ENCODE results near the gene ABHD11. TPM values are rescaled to one million over a fixed set of nuclear protein-coding genes. Genes with fewer than 3 reads are reported as not detected.
A peak's percentile ranks its signal among the peaks of the same experiment; 100 is the strongest.
"Not testable (repeated sequence)": the region's sequence is repeated elsewhere in the genome, so short reads cannot be mapped to it uniquely, and the experiment has no call there.

The ABHD11 gene
- total and polyA plus RNA-seq, 8 donors, result 12.5 to 36.3 (median 15.7) TPM

GRCh38 chr7:73727952-73728351, 10.7 kb downstream of the ABHD11 start:
- Histone ChIP-seq H3K4me3 (no peak overlapping the region), H3K27me3 (peaks cover 0 to 40% of the 10 kb centered on the region in 2 donors), H3K4me1 (peaks cover 0 to 8% of the 10 kb centered on the region in 2 donors), H3K9me3 (no peaks in the 10 kb centered on the region), H3K27ac (no peak overlapping the region), H3K36me3 (no peaks in the 10 kb centered on the region)
- DNase-seq (no peak), ATAC-seq (no peak)
- intact Hi-C loops (cut with DNase I), result loop anchor here (5.0 to 10.0 kb wide), 2 partner anchors 113 to 121 kb away; no protein-coding TSS in a partner anchor
- TF ChIP-seq CTCF (IDR thresholded peaks at IDR 0.05), result no peak

DNA sequence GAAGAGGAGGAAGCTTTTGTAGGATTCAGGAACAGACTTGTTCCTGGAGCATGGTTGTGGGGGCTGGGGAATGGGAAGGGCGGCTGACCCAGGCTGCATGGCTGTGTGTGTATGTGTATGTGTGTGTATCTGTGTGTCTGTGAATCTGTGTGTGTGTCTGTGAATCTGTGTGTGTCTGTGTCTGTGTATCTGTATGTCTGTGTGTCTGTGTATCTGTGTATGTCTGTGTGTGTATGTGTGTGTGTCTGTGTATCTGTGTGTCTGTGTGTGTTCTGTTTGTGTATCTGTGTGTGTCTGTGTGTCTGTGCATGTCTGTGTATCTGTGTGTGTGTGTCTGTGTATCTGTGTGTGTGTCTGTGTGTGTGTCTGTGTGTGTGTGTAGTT, 12.5 kb downstream of the ABHD11 start:
- no peaks in the 10 kb centered on the region for H3K9me3 ChIP-seq
- H3K27me3 ChIP-seq, result peaks cover 0 to 53% of the 10 kb centered on the region in 2 donors
- peak in 1 of 2 donors; percentile 10 for TF ChIP-seq CTCF (IDR thresholded peaks at IDR 0.05)
- H3K27ac ChIP-seq, result no peak overlapping the region
- DNase-seq (no peak), ATAC-seq (peak; percentile 5)
- H3K4me1 ChIP-seq, result no peaks in the 10 kb centered on the region
- no peak overlapping the region for H3K4me3 ChIP-seq
- no peaks in the 10 kb centered on the region for H3K36me3 ChIP-seq
- intact Hi-C loops (cut with DNase I), result loop anchor here (5.0 to 10.0 kb wide), 2 partner anchors 111 to 119 kb away; no protein-coding TSS in a partner anchor

DNA sequence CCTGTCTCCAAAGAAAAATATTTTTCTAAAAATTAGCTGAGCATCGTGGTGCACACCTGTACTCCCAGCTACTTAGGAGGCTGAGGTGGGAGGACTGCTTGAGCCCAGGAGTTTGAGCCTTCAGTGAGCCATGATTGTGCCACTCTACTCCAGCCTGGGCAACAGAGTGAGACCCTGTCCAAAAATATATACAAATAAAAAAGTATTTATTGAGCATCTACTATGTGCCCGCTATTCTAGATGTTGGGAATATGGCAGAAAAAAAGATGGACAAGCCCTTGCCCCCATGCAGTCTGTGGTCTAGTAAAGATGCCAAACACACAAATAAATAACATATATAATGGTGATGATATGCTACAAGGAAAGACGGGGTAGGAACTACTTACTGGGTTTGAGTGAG, 14.8 kb downstream of the ABHD11 start:
- Histone ChIP-seq H3K4me3 (no peak overlapping the region), H3K4me1 (peaks cover 2 to 9% of the 10 kb centered on the region in 2 donors), H3K27me3 (peaks cover 0 to 73% of the 10 kb centered on the region in 2 donors), H3K27ac (no peak overlapping the region), H3K9me3 (no peaks in the 10 kb centered on the region), H3K36me3 (no peaks in the 10 kb centered on the region)
- TF ChIP-seq CTCF (IDR thresholded peaks at IDR 0.05), result no peak
- DNase-seq (no peak), ATAC-seq (no peak)
- intact Hi-C loops (cut with DNase I), result loop anchor here in 1 of 2 donors (10.0 kb wide), 1 partner anchor 109 kb away; no protein-coding TSS in a partner anchor

DNA sequence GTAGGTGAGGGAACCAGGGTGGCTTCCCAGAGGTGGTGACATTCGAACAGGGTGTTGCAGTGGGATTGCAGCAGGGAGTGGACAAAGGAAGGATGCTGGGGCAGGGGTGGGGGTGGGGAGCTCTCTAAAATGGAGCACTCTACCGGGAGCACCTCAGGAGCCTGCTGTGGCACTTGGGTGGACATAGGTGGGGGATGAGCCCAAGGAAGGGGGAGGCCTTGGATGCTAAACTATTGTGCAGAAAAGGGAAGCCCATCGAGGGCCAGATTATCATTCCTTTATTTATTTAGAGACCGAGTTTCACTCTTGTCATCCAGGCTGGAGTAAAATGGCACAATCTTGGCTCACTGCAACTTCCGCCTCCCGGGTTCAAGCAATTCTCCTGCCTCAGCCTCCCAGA, 15.8 kb downstream of the ABHD11 start:
- Histone ChIP-seq H3K27me3 (peaks cover 0 to 73% of the 10 kb centered on the region in 2 donors), H3K27ac (no peak overlapping the region), H3K9me3 (no peaks in the 10 kb centered on the region), H3K4me3 (no peak overlapping the region), H3K36me3 (no peaks in the 10 kb centered on the region), H3K4me1 (peaks cover 10 to 20% of the 10 kb centered on the region in 2 donors)
- no peak for DNase-seq
- intact Hi-C loops (cut with DNase I), result loop anchor here in 1 of 2 donors (10.0 kb wide), 1 partner anchor 108 kb away; no protein-coding TSS in a partner anchor
- ATAC-seq, result no peak
- TF ChIP-seq CTCF (IDR thresholded peaks at IDR 0.05), result no peak

DNA sequence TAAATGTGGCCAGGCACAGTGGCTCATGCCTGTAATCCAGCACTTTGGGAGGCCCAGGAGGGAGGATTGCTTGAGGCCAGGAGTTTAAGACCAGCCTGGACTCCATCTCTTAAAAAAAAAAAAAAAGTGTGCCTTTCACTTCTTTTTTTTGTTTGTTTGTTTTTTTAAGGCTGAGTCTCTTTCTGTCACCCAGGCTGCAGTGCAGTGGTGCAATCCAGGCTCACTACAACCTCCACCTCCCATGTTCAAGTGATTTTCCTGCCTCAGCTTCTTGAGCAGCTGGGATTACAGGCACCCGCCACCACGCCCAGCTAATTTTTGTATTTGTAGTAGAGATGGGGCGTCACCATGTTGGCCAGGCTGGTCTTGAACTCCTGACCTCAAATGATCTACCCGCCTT, 16.4 kb downstream of the ABHD11 start:
- H3K9me3 ChIP-seq, DNase-seq, H3K36me3 ChIP-seq, H3K27ac ChIP-seq, ATAC-seq, H3K4me3 ChIP-seq: not testable (repeated sequence)
- intact Hi-C loops (cut with DNase I), result loop anchor here in 1 of 2 donors (10.0 kb wide), 1 partner anchor 107 kb away; no protein-coding TSS in a partner anchor
- Histone ChIP-seq H3K4me1 (peaks cover 10 to 26% of the 10 kb centered on the region in 2 donors), H3K27me3 (peaks cover 0 to 67% of the 10 kb centered on the region in 2 donors)

- Histone ChIP-seq H3K9me3 (no peaks in the 10 kb centered on the region), H3K27me3 (peaks cover 0 to 63% of the 10 kb centered on the region in 2 donors), H3K36me3 (no peaks in the 10 kb centered on the region), H3K4me1 (peaks cover 10 to 33% of the 10 kb centered on the region in 2 donors), H3K4me3 (no peak overlapping the region), H3K27ac (no peak overlapping the region)
- intact Hi-C loops (cut with DNase I), result loop anchor here in 1 of 2 donors (10.0 kb wide), 1 partner anchor 107 kb away; no protein-coding TSS in a partner anchor
- DNase-seq, result no peak
- ATAC-seq, result no peak
- no peak for TF ChIP-seq CTCF (IDR thresholded peaks at IDR 0.05)
Measured at GRCh38 chr7:73721377-73721817, 17.2 kb downstream of the ABHD11 start.

DNA sequence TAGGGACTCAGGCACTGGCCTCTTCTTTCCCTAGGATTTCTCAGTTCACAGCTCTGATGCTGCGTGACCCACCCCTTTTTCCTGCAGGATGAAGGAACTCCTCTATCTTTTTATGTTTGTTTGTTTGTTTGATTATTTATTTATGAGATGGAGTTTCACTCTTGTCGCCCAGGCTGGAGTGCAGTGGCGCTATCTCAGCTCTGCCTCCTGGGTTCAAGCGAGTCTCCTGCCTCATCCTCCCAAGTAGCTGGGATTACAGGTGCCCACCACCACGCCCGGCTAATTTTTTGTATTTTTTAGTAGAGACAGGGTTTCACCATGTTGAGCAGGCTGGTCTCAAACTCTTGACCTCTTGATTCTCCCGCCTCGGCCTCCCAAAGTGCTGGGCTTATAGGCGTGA, 18.2 kb downstream of the ABHD11 start:
- not testable (repeated sequence) for H3K4me3 ChIP-seq, ATAC-seq, H3K27ac ChIP-seq, H3K36me3 ChIP-seq, DNase-seq, H3K9me3 ChIP-seq
- intact Hi-C loops (cut with DNase I), result loop anchor here in 1 of 2 donors (10.0 kb wide), 1 partner anchor 106 kb away; no protein-coding TSS in a partner anchor
- Histone ChIP-seq H3K27me3 (peaks cover 0 to 67% of the 10 kb centered on the region in 2 donors), H3K4me1 (peaks cover 10 to 43% of the 10 kb centered on the region in 2 donors)

Data from left lung (tissue), 10 donors.